Smooth muscle cell of the pulmonary artery (primary cell): ENCODE measurements around the gene BNIP2. TPM values are rescaled to one million over a fixed set of nuclear protein-coding genes. Genes with fewer than 3 reads are reported as not detected.

Source experiments
- total RNA-seq: library from RNA; depleted of rRNA; stranded (reverse); fragments of >200 nt; gene quantifications from 2 replicates; pipeline ENCODE4 v1.2.3, GENCODE V29; 2014

The BNIP2 gene, protein sequence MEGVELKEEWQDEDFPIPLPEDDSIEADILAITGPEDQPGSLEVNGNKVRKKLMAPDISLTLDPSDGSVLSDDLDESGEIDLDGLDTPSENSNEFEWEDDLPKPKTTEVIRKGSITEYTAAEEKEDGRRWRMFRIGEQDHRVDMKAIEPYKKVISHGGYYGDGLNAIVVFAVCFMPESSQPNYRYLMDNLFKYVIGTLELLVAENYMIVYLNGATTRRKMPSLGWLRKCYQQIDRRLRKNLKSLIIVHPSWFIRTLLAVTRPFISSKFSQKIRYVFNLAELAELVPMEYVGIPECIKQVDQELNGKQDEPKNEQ
- 70.2 and 80.3 TPM in 2 replicates for total RNA-seq

GRCh38 chr15:59688782-59689625 is at the start of gene BNIP2:
Gene BNIP2 (minus strand): TSS chr15:59689320. CDS start chr15:59682457, 6,863 bp downstream.

DNA sequence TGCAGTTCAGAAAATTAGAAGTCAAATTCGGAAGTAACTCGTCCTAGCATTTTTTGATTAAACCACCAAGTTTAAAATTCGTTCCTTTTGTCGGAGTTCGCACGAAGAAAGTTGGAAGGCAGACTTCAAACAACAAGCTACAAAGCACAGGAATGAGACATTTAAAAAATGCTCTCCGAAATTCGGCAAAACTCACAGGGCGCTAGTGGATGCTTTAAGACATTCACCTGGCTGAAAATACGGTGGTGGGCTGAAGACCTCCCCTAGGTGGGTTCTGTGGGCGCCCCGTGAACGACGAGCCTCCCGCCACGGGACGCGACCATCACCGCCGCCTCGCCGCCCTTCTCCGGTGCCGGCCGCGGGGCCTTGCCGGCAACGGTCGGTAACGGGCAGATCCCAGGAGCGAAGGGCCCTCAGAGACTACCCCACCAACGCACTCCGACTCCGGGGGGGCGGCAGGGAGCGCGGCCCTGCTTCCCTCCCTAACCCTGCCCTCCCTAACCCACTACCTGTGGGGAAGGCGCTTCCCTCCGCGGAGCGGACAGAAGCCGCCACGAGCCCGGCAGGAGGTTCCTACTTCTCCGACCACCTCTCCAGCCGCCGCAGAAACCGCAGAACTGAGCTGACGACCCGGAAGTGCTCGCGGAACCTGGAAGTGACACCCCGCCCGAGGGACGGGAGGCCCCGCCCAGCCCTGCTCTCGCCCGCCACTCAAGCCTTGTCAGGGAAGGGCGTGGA is 32.1 kb downstream of the BNIP2 start, which contains the start of gene GTF2A2:
Gene GTF2A2, minus strand, starts transcription at position 619 of the 738 bp plus-strand sequence. CDS start 5,238 bp downstream, outside the sequence.

GRCh38 chr15:59611276-59612260 is 77.6 kb downstream of the BNIP2 start, which contains the start of gene GCNT3:
Gene GCNT3 (plus strand): TSS chr15:59611783. CDS start chr15:59618239, 6,456 bp downstream.

Other genes with a start within 250 kb of the BNIP2 start
- 0.07 and 0.23 TPM in 2 replicates for gene GCNT3, start 77.5 kb downstream of the BNIP2 start, total RNA-seq
- 41.7 and 65.4 TPM in 2 replicates for gene GTF2A2, start 31.8 kb downstream of the BNIP2 start, total RNA-seq